ENCODE measurements around the gene AFAP1L2.

The AFAP1L2 gene

DNA sequence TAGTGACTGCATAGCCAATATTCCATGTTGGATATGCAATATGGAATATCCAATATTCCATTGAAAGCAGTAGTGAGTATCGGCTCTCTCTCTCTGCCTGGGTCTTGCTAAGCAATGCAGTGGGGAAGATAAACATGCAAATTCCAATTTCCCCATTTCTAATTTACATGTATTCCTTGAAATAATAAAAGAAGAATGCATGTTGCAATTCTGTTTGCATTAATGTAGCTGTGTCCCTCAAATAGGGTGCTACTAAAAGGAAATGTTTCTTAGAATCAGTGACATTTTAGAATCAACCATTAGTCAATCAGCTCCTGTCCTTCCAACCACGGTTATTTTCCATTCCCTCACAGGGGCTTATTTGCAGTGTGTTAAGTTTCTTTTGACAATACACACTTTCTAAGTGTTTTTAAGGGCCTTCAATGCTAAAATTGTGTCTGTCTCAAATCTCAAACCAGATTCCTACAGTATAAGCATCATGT lies 46.7 kb downstream of the AFAP1L2 start:
- Histone ChIP-seq H3K27me3 (ENCODE audit: control insufficient read depth, low read length) (no peaks in the 10 kb centered on the region; the same call in 1 of the 2 replicates), H3K27ac (ENCODE audit: low read depth, low read length) (no peak overlapping the region), H3K79me2 (ENCODE audit: control insufficient read depth, low read length) (no peaks in the 10 kb centered on the region), H3K9me3 (ENCODE audit: control insufficient read depth, insufficient read depth, low read length) (no peaks in the 10 kb centered on the region), H3K36me3 (ENCODE audit: control insufficient read depth, low read length) (no peaks in the 10 kb centered on the region), H4K20me1 (ENCODE audit: control insufficient read depth, insufficient read depth, low read depth, low read length) (no peaks in the 10 kb centered on the region), H3F3A (ENCODE audit: control insufficient read depth, insufficient read depth) (no peaks in the 10 kb centered on the region), H3K4me3 (ENCODE audit: low read length) (no peak overlapping the region), H3K4me2 (ENCODE audit: low read length) (no peak overlapping the region), H3K9me2 (replicated peaks; ENCODE audit: control insufficient read depth, low read length) (no peaks in the 10 kb centered on the region), H3K4me1 (ENCODE audit: control insufficient read depth, low read length) (no peaks in the 10 kb centered on the region)
- no peak for TF ChIP-seq EZH2phosphoT487 (IDR thresholded peaks at IDR 0.05; ENCODE audit: borderline replicate concordance, low read length)
- TF ChIP-seq, protein P1, sequence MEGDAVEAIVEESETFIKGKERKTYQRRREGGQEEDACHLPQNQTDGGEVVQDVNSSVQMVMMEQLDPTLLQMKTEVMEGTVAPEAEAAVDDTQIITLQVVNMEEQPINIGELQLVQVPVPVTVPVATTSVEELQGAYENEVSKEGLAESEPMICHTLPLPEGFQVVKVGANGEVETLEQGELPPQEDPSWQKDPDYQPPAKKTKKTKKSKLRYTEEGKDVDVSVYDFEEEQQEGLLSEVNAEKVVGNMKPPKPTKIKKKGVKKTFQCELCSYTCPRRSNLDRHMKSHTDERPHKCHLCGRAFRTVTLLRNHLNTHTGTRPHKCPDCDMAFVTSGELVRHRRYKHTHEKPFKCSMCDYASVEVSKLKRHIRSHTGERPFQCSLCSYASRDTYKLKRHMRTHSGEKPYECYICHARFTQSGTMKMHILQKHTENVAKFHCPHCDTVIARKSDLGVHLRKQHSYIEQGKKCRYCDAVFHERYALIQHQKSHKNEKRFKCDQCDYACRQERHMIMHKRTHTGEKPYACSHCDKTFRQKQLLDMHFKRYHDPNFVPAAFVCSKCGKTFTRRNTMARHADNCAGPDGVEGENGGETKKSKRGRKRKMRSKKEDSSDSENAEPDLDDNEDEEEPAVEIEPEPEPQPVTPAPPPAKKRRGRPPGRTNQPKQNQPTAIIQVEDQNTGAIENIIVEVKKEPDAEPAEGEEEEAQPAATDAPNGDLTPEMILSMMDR (IDR thresholded peaks at IDR 0.05; ENCODE audit: low read depth, low read length, poor library complexity, severe bottlenecking) = no peak

DNA sequence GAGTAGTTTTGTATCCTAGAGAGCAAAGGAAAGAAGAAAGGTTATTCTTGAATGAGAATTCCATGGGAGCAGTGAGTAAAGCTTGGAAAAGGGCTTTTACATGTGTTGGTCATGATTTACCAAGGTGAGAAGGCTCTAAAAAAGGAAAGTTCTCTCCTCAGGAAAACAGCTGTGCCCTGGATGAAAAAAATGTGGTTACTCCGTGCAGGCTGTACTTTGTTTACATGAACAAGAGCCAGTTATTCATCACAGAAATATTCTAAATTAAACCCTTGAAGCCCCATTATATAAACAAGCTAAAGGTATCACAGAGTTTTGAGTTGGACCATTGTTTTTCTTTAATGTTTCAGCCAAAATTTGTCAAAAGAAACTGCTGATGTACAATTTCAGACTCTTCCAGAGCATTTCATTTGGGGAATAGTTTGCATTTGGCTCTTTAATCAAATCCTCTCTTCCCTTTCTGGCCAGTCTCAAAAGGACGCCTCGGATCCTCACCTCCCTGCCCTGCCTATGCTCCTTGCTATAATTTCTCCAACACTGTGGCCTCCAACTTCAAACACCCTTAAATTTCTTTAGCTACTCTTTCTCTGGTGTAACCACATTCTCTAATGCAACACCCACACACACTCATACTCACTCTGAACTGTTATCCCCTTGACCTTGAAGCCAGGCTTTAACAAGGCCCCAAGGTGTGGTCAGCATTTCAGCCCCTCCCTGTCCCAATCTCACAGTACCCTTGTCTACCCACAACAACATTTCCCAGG lies 47.4 kb downstream of the AFAP1L2 start:
- no peaks in the 10 kb centered on the region for H4K20me1 ChIP-seq (ENCODE audit: control insufficient read depth, insufficient read depth, low read depth, low read length)
- H3K9me2 ChIP-seq (replicated peaks; ENCODE audit: control insufficient read depth, low read length) = no peaks in the 10 kb centered on the region
- H3K36me3 ChIP-seq (ENCODE audit: control insufficient read depth, low read length) = no peaks in the 10 kb centered on the region
- no peaks in the 10 kb centered on the region for H3K4me1 ChIP-seq (ENCODE audit: control insufficient read depth, low read length)
- no peak for TF ChIP-seq EZH2phosphoT487 (IDR thresholded peaks at IDR 0.05; ENCODE audit: borderline replicate concordance, low read length)
- TF ChIP-seq, protein P1 (IDR thresholded peaks at IDR 0.05; ENCODE audit: low read depth, low read length, poor library complexity, severe bottlenecking) = no peak
- no peaks in the 10 kb centered on the region for H3F3A ChIP-seq (ENCODE audit: control insufficient read depth, insufficient read depth)
- no peak overlapping the region for H3K4me3 ChIP-seq (ENCODE audit: low read length)
- H3K9me3 ChIP-seq (ENCODE audit: control insufficient read depth, insufficient read depth, low read length) = no peaks in the 10 kb centered on the region
- H3K79me2 ChIP-seq (ENCODE audit: control insufficient read depth, low read length) = no peaks in the 10 kb centered on the region
- no peaks in the 10 kb centered on the region; the same call in 1 of the 2 replicates for H3K27me3 ChIP-seq (ENCODE audit: control insufficient read depth, low read length)
- no peak overlapping the region for H3K4me2 ChIP-seq (ENCODE audit: low read length)
- no peak overlapping the region for H3K27ac ChIP-seq (ENCODE audit: low read depth, low read length)

DNA sequence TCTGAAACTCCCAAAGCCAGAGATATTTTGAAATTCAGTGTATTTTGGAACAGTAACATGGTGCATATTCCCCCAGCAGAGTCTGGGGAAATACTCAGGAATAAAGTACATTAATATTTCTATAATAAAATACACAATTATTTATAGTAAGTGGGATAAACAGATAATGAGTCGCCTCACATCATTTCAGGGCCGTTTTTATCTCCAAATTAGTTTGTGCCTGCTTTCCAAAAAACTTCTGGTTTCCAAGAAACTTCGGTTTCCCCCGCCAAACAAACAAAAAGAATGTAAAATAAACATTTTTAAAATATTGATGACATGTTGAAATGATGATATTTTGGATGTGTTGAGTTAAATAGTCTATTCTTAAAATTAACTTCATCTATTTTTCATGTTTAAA lies 48.2 kb downstream of the AFAP1L2 start:
- Histone ChIP-seq H3K9me2 (replicated peaks; ENCODE audit: control insufficient read depth, low read length) (no peaks in the 10 kb centered on the region), H3K27me3 (ENCODE audit: control insufficient read depth, low read length) (no peaks in the 10 kb centered on the region; the same call in 1 of the 2 replicates), H3K4me1 (ENCODE audit: control insufficient read depth, low read length) (no peaks in the 10 kb centered on the region), H3K36me3 (ENCODE audit: control insufficient read depth, low read length) (no peaks in the 10 kb centered on the region), H3K79me2 (ENCODE audit: control insufficient read depth, low read length) (no peaks in the 10 kb centered on the region), H3K4me3 (ENCODE audit: low read length) (no peak overlapping the region), H3K4me2 (ENCODE audit: low read length) (no peak overlapping the region), H4K20me1 (ENCODE audit: control insufficient read depth, insufficient read depth, low read depth, low read length) (no peaks in the 10 kb centered on the region), H3K27ac (ENCODE audit: low read depth, low read length) (no peak overlapping the region), H3K9me3 (ENCODE audit: control insufficient read depth, insufficient read depth, low read length) (no peaks in the 10 kb centered on the region), H3F3A (ENCODE audit: control insufficient read depth, insufficient read depth) (no peaks in the 10 kb centered on the region)
- TF ChIP-seq, protein P1 (IDR thresholded peaks at IDR 0.05; ENCODE audit: low read depth, low read length, poor library complexity, severe bottlenecking) = no peak
- no peak for TF ChIP-seq EZH2phosphoT487 (IDR thresholded peaks at IDR 0.05; ENCODE audit: borderline replicate concordance, low read length)
